ENCODE results near the gene SHPK.
"Not testable (repeated sequence)": the region's sequence is repeated elsewhere in the genome, so short reads cannot be mapped to it uniquely, and the experiment has no call there.

Gene SHPK

DNA sequence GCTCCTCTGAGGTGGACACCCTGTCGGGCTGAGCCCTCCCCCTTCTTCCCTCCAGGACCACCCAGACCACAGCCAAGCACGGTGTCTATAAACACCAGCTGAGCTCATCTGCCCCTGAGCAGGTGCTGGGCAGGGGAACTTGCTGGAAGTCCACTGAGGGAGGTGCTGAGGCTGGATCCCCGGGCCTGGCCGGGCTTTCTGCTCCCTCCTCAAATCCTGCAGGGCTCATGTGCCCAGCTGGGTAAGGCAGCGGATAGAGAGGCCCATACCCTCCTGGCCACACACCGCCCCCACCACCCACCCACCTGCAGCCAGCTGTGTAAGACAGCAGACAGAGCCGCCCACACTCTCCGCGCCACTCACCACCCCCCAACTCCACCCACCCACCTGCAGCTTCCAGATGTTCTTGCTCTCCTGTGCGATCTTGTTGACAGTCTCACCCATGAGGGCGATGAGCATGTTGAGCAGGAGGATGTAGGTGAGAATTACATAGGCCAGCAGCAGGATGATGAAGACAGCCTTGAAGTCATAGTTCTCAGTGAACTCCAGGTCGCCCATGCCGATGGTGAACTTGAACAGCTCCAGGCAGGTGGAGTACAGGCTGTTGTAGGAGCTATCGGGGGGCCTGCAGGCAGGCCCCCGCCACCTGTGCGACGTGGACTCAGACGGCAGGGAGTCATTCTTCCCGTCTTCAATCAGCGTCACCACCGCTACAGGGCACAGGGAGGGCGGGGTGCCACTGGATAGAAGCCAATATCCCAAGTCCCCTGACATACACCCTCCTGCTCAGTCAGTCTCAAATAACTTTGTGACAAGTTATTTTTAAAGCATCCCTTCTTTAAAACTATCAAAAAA is 62.6 kb downstream of the SHPK start:
- no peaks in the 10 kb centered on the region for H3K36me3 Mint-ChIP-seq
- DNase-seq: no peak
- no peaks in the 10 kb centered on the region for H3K4me1 Mint-ChIP-seq
- no peak overlapping the region for H3K4me3 Mint-ChIP-seq
- no peaks in the 10 kb centered on the region for H3K27me3 Mint-ChIP-seq
- H3K27ac Mint-ChIP-seq: no peak overlapping the region
- no peaks in the 10 kb centered on the region for H3K9me3 Mint-ChIP-seq
- CTCF ChIA-PET: no interaction called here

DNA sequence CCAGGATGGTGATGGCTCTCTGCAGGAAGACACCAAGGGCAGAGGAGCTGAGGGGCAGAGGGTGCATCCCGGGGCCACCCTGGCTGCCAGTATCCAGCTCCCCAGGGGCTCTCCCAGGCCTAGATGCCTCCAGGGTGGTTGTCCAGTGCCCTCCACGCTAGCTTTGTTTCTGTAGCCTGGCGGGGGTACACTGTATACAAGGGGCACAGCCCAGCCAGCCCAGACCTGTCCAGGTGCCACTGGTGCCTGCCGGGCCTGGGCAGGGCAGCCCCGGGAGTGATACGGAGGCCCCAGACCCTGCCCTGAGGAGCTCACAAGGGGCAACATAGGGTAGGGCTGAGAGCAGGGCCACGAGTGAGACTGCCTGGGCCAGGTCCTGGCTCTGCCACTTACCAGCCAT is 63.8 kb downstream of the SHPK start:
- Mint-ChIP-seq H3K27ac (no peak overlapping the region), H3K27me3 (no peaks in the 10 kb centered on the region), H3K36me3 (no peaks in the 10 kb centered on the region), H3K9me3 (no peaks in the 10 kb centered on the region), H3K4me1 (no peaks in the 10 kb centered on the region), H3K4me3 (no peak overlapping the region)
- no peak for DNase-seq
- CTCF ChIA-PET: no interaction called here

DNA sequence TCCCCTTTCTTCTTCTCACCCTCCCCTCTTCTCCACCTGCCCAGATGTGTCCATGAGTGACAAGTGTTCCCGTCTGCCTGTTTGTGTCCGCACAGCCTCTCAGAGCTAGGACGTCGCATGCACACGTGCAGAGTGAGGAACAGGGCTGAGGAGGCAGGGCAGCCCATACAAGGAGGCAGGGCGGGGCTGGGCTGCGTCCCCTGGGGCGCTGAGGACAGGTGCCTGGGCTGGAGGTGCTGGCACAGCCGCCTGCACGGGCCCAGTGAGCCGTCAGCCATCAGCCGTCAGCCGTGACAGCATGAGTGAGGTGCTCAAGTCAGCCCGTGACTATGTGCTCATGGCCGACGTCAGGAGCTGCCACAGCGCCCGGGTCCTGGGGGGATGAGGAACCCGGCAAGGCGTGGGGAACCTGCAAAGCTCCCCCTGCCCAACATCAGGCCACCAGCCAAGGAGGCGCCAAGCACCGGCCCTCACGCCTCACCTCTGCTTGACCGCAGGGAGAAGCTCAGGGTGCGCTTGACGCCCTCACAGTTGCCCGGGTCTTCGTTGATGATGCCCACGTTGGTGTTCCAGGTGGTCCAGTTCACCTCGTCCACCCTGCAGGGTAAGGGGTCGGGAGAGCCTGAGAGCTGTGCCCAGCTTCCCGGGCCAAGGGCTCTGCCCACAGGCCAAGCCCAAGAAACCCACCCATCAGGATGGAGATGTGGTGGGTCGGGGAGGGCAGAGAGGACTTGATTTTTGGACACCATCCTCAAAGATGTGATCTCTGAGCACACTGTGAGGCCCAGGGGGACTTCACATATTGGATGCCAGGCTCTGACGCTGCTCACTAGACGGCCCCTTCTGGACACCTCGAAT is 64.8 kb downstream of the SHPK start:
- no peak for DNase-seq
- no peak overlapping the region for H3K4me3 Mint-ChIP-seq
- no peaks in the 10 kb centered on the region for H3K27me3 Mint-ChIP-seq
- H3K9me3 Mint-ChIP-seq: no peaks in the 10 kb centered on the region
- CTCF ChIA-PET: no interaction called here
- H3K4me1 Mint-ChIP-seq: no peaks in the 10 kb centered on the region
- no peaks in the 10 kb centered on the region for H3K36me3 Mint-ChIP-seq
- H3K27ac Mint-ChIP-seq: no peak overlapping the region

DNA sequence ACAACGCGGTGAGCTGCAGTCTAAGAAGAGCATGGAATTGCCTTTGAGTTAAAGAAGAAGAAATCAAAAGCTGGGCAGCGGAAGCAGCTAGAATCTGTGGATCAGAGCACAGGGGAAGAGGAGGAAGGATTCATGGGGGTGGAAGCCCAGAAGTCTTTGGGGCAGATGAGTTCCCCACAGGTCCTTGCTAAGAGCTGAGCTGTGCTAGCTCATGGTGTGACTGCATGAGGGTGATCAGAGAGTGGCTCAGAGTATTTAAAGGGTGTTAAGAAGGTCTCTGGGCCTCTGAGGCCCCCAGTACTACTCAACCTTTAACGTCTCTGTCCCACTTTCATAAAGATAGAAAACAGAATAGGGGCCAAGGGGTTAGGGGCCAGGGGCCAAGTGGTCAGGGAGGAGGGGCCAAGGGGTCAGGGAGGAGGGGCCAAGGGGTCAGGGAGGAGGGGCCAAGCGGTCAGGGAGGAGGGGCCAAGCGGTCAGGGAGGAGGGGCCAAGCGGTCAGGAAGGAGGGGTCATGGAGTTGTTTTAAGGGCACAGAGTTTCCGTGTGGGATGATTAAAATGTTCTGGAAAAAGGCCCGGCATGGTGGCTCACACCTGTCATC is 66.4 kb downstream of the SHPK start:
- Mint-ChIP-seq H3K4me1 (no peaks in the 10 kb centered on the region), H3K9me3 (no peaks in the 10 kb centered on the region), H3K27me3 (no peaks in the 10 kb centered on the region), H3K4me3 (no peak overlapping the region), H3K27ac (no peak overlapping the region), H3K36me3 (no peaks in the 10 kb centered on the region)
- CTCF ChIA-PET: no interaction called here
- no peak for DNase-seq

DNA sequence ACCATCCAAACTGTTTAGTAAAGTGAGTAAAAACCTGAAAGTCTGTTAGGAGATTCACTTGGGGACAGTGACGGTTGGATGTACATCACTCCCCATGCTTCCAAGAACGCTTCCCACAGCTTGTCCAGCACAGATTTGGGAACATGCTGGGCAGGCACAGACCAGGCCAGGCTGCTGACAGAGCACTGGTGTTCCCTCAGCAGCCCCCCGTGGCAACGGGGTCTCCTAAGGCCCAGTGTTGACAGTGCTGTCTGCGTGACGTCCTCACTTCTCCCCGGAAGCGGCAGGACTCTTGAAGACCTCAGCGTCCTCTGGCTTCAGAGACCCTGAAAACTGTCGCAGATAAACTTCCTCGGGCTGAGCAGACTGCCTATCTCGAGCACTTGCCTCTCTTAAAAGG is 69.5 kb downstream of the SHPK start:
- Mint-ChIP-seq H3K9me3 (no peaks in the 10 kb centered on the region), H3K36me3 (no peaks in the 10 kb centered on the region), H3K27me3 (no peaks in the 10 kb centered on the region), H3K4me3 (no peak overlapping the region), H3K4me1 (peaks cover 2% of the 10 kb centered on the region), H3K27ac (no peak overlapping the region)
- CTCF ChIA-PET: no interaction called here
- no peak for DNase-seq

DNA sequence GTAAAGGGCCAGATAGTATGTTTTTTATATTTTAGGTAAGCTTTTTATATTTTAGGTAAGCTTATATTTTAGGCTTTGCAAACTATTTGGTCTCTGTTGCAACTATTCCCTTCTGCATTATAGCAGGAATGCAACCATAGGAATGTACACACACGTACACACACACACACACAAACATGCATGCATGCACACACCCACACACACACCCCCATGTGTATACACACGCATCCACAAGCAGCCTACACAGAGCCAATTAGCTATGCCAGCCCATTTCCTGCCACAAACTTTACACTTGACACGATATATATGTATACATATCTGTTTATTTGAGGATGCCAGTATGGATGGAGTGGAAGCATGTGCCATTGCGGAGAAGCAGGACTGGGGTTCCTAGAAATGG is 70.9 kb downstream of the SHPK start:
- CTCF ChIA-PET: no interaction called here
- no peaks in the 10 kb centered on the region for H3K9me3 Mint-ChIP-seq
- no peaks in the 10 kb centered on the region for H3K27me3 Mint-ChIP-seq
- peaks cover 2% of the 10 kb centered on the region for H3K4me1 Mint-ChIP-seq
- no peak for DNase-seq
- no peak overlapping the region for H3K27ac Mint-ChIP-seq
- H3K36me3 Mint-ChIP-seq: no peaks in the 10 kb centered on the region
- H3K4me3 Mint-ChIP-seq: no peak overlapping the region

DNA sequence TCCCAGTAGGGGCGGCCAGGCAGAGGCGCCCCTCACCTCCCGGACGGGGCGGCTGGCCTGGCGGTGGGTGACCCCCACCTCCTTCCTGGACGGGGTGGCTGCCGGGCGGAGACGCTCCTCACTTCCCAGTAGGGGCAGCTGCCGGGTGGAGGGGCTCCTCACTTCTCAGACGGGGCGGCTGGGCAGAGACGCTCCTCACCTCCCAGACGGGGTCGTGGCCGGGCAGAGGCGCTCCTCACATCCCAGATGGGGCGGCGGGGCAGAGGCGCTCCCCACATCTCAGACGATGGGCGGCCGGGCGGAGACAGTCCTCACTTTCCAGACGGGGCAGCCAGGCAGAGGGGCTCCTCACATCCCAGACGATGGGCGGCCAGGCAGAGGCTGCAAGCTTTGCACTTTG is 71.8 kb downstream of the SHPK start:
- CTCF ChIA-PET, H3K9me3 Mint-ChIP-seq, H3K27me3 Mint-ChIP-seq, H3K4me1 Mint-ChIP-seq, H3K27ac Mint-ChIP-seq, H3K4me3 Mint-ChIP-seq, H3K36me3 Mint-ChIP-seq, DNase-seq: not testable (repeated sequence)

DNA sequence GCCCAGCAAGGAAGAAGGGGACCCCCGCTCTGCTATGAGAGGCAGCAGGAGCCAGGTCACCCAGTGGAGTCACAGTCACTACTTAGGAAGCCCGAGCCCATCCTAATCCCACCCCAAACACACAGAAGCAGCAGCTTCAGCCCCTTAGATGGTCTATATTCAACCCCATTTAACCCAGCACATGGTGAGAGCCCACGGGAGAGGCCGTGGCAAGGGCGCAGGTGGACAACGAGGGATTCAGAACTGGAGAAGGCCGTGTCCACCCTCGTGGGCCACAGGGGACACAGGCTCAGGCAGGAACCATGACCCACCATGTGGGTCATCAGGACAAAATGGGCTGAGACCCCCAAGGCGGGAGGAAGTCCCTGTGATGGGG is 76.8 kb downstream of the SHPK start:
- no peaks in the 10 kb centered on the region for H3K27me3 Mint-ChIP-seq
- peak overlapping the region; percentile 38 for H3K27ac Mint-ChIP-seq
- no peak overlapping the region for H3K4me3 Mint-ChIP-seq
- CTCF ChIA-PET: no interaction called here
- peaks cover 11% of the 10 kb centered on the region for H3K4me1 Mint-ChIP-seq
- no peaks in the 10 kb centered on the region for H3K9me3 Mint-ChIP-seq
- DNase-seq: no peak
- H3K36me3 Mint-ChIP-seq: no peaks in the 10 kb centered on the region

DNA sequence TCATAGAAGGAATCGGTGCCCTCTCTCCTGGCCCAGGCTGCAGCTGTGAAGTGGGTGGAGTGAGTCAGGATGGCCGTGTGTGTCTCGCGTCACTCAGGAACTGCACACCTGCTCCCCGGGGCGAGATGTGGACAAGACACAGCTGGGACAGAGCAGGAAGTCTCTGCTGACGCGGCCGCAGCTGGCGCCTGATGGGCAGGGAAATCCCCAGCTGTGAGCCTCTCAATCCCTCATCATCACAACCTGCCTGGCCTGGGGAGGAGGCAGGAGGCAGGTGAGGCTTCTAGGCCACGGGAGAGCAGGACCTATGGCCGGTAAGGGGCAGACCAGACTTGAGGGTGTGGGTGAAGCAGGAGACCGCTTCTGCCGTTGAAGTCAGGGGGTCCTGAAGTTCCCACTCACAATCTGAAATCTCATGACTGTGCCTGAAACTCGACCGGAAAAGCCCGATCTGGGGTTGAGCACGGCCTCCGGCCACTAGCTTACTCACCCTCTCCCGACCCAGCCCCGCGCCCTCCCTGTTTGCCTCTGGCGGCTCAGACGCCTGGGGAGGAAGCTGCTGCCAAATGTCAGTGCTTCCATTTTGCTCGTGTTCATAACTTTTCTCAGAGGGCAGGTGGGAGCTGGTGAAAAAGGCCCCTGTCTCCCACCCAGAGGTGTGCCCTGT is 77.3 kb downstream of the SHPK start:
- H3K27ac Mint-ChIP-seq: peak overlapping the region; percentile 75
- H3K27me3 Mint-ChIP-seq: no peaks in the 10 kb centered on the region
- CTCF ChIA-PET: no interaction called here
- no peak overlapping the region for H3K4me3 Mint-ChIP-seq
- no peaks in the 10 kb centered on the region for H3K36me3 Mint-ChIP-seq
- H3K4me1 Mint-ChIP-seq: peaks cover 11% of the 10 kb centered on the region
- DNase-seq: peak; percentile 55
- H3K9me3 Mint-ChIP-seq: no peaks in the 10 kb centered on the region

Data from activated naive CD4-positive, alpha-beta T cell treated with anti-CD3 and anti-CD28 coated beads, Interleukin-2, amount 10 ng/mL, durations not matched to agents 7 days and 5 days (primary cell).